ENCODE results near the gene DPM3.

- no peak for TF ChIP-seq EZH2phosphoT487 (IDR thresholded peaks at IDR 0.05; ENCODE audit: borderline replicate concordance, low read length)
- TF ChIP-seq CTCF (IDR thresholded peaks at IDR 0.05; ENCODE audit: low read depth, low read length, poor library complexity, severe bottlenecking), result no peak
Observed at GRCh38 chr1:155188268-155188667, 47.9 kb upstream of the DPM3 start.

Measured in DOHH2 (cell line).